HEK293 (cell line): ENCODE measurements around the gene SDHAF4.

Experiments used
- CTCF ChIA-PET: fragments of 350-600 bp; formaldehyde crosslinking; extraction: SDS; loops from one replicate; lab custom pipeline; 2021; ENCODE audit warnings: antibody characterized with exemption; lab: Yijun Ruan, JAX
- POLR2A ChIA-PET: fragments of 300-600 bp; formaldehyde crosslinking; extraction: SDS; loops from one replicate; lab custom pipeline; 2020; ENCODE audit warnings: antibody characterized with exemption, inconsistent platforms; lab: Yijun Ruan, JAX
- H3K27ac ChIP-seq: fragments of 200-500 bp; sonication (Bioruptor generic); 2 replicates; pipeline ENCODE4 v1.5.1; 2014; ENCODE audit warnings: low read depth, low read length, control low read depth, inconsistent platforms; ENCODE audit errors: extremely low read depth
- H3K36me3 ChIP-seq, 2 experiments: fragments of 200-500 bp in 1 of 2; sonication (Bioruptor generic) in 1 of 2; 1 replicate in 1 of 2; 2 replicates in 1 of 2; pipeline ENCODE4 v1.5.1; 2014 to 2017; ENCODE audit warnings: inconsistent platforms in 2 of 2, low read length in 2 of 2; ENCODE audit not compliant: control insufficient read depth in 2 of 2, insufficient read depth in 1 of 2
- H3K4me1 ChIP-seq: fragments of 200-500 bp; sonication (Bioruptor generic); 2 replicates; pipeline ENCODE4 v1.5.1; 2014; ENCODE audit warnings: mild to moderate bottlenecking, low read length, inconsistent platforms; ENCODE audit not compliant: control insufficient read depth, insufficient read depth
- H3K4me3 ChIP-seq: 2 replicates; pipeline ENCODE4 v1.5.1; 2011; ENCODE audit warnings: low read depth, mild to moderate bottlenecking, control low read depth, low read length, moderate library complexity
- H3K9me3 ChIP-seq: fragments of 200-500 bp; sonication (Bioruptor generic); 2 replicates; pipeline ENCODE4 v1.5.1; 2014; ENCODE audit warnings: low read depth, low read length, inconsistent platforms; ENCODE audit not compliant: control insufficient read depth, insufficient read depth
- GLI4 ChIP-seq: fragments of 450-650 bp; formaldehyde crosslinking; IDR thresholded peaks from 2 replicates; pipeline ENCODE4 v1.5.1; 2016; ENCODE audit warnings: missing biosample characterization, missing genetic modification characterization
- GLIS1 ChIP-seq: fragments of 450-650 bp; formaldehyde crosslinking; IDR thresholded peaks from 2 replicates; pipeline ENCODE4 v1.5.1; 2016; ENCODE audit warnings: missing biosample characterization, missing genetic modification characterization
- KLF9 ChIP-seq: fragments of 450-650 bp; formaldehyde crosslinking; IDR thresholded peaks from 2 replicates; pipeline ENCODE4 v1.5.1; 2016; ENCODE audit warnings: missing biosample characterization, missing genetic modification characterization, low read depth
- SP3 ChIP-seq: fragments of 450-650 bp; formaldehyde crosslinking; IDR thresholded peaks from 2 replicates; pipeline ENCODE4 v1.5.1; 2016; ENCODE audit warnings: missing biosample characterization, missing genetic modification characterization
- TRIM28 ChIP-seq: IDR thresholded peaks from 2 replicates; pipeline ENCODE4 v1.6.1; 2011; ENCODE audit warnings: low read length, control low read depth, borderline replicate concordance
- YY1 ChIP-seq: fragments of 450-650 bp; formaldehyde crosslinking; IDR thresholded peaks from 2 replicates; pipeline ENCODE4 v1.5.1; 2018; ENCODE audit warnings: missing biosample characterization, missing genetic modification characterization
- YY2 ChIP-seq: fragments of 450-650 bp; formaldehyde crosslinking; IDR thresholded peaks from 2 replicates; pipeline ENCODE4 v1.5.1; 2016; ENCODE audit warnings: missing biosample characterization, missing genetic modification characterization
- ZEB2 ChIP-seq: fragments of 450-650 bp; formaldehyde crosslinking; IDR thresholded peaks from 2 replicates; pipeline ENCODE4 v1.5.1; 2016; ENCODE audit warnings: missing biosample characterization, missing genetic modification characterization
- ZFP41 ChIP-seq: fragments of 450-650 bp; formaldehyde crosslinking; IDR thresholded peaks from 2 replicates; pipeline ENCODE4 v1.5.1; 2016; ENCODE audit warnings: missing biosample characterization, missing genetic modification characterization, borderline replicate concordance
- ZNF157 ChIP-seq: fragments of 450-650 bp; formaldehyde crosslinking; IDR thresholded peaks from 2 replicates; pipeline ENCODE4 v1.5.1; 2016; ENCODE audit warnings: missing biosample characterization, missing genetic modification characterization
- ZNF223 ChIP-seq: fragments of 450-650 bp; formaldehyde crosslinking; IDR thresholded peaks from 2 replicates; pipeline ENCODE4 v1.5.1; 2016; ENCODE audit warnings: missing biosample characterization, missing genetic modification characterization
- ZNF350 ChIP-seq: fragments of 450-650 bp; formaldehyde crosslinking; IDR thresholded peaks from 2 replicates; pipeline ENCODE4 v1.5.0; 2017; ENCODE audit warnings: missing biosample characterization, mild to moderate bottlenecking, missing genetic modification characterization
- ZNF394 ChIP-seq: fragments of 450-650 bp; formaldehyde crosslinking; IDR thresholded peaks from 2 replicates; pipeline ENCODE4 v1.5.1; 2016; ENCODE audit warnings: missing biosample characterization, missing genetic modification characterization, mild to moderate bottlenecking, moderate library complexity, borderline replicate concordance
- ZNF501 ChIP-seq: fragments of 450-650 bp; formaldehyde crosslinking; IDR thresholded peaks from 2 replicates; pipeline ENCODE4 v1.5.1; 2016; ENCODE audit warnings: missing biosample characterization, missing genetic modification characterization
- ZNF513 ChIP-seq: fragments of 450-650 bp; IDR thresholded peaks from 2 replicates; pipeline ENCODE4 v1.5.1; 2018; ENCODE audit warnings: missing biosample characterization, missing genetic modification characterization
- ZNF518A ChIP-seq: fragments of 450-650 bp; formaldehyde crosslinking; conservative IDR thresholded peaks from 2 replicates; pipeline ENCODE4 v1.5.1; 2016; ENCODE audit warnings: low read depth, missing biosample characterization, missing genetic modification characterization
- ZNF548 ChIP-seq: fragments of 450-650 bp; formaldehyde crosslinking; IDR thresholded peaks from 2 replicates; pipeline ENCODE4 v1.5.1; 2016; ENCODE audit warnings: missing biosample characterization, missing genetic modification characterization
- ZNF660 ChIP-seq: fragments of 450-650 bp; IDR thresholded peaks from 2 replicates; pipeline ENCODE4 v1.5.1; 2018; ENCODE audit warnings: missing biosample characterization, mild to moderate bottlenecking, missing genetic modification characterization
- ZNF664 ChIP-seq: fragments of 450-650 bp; formaldehyde crosslinking; IDR thresholded peaks from 2 replicates; pipeline ENCODE4 v1.5.1; 2016; ENCODE audit warnings: missing biosample characterization, missing genetic modification characterization
- ZNF701 ChIP-seq: fragments of 450-650 bp; formaldehyde crosslinking; IDR thresholded peaks from 2 replicates; pipeline ENCODE4 v1.5.1; 2016; ENCODE audit warnings: missing biosample characterization, missing genetic modification characterization
- ZNF76 ChIP-seq: fragments of 450-650 bp; formaldehyde crosslinking; IDR thresholded peaks from 2 replicates; pipeline ENCODE4; 2016; ENCODE audit warnings: low read depth, missing biosample characterization, missing genetic modification characterization, borderline replicate concordance
- ZNF777 ChIP-seq: fragments of 450-650 bp; formaldehyde crosslinking; IDR thresholded peaks from 2 replicates; pipeline ENCODE4 v1.5.1; 2017; ENCODE audit warnings: missing biosample characterization, missing genetic modification characterization, borderline replicate concordance
- TF ChIP-seq, protein P1 (sequence below): fragments of 450-650 bp; formaldehyde crosslinking; IDR thresholded peaks from 2 replicates; pipeline ENCODE4 v1.5.1; 2016; ENCODE audit warnings: missing biosample characterization, missing genetic modification characterization
- TF ChIP-seq, protein P2 (sequence below): fragments of 450-650 bp; formaldehyde crosslinking; IDR thresholded peaks from 2 replicates; pipeline ENCODE4 v1.5.1; 2016; ENCODE audit warnings: missing biosample characterization, missing genetic modification characterization
- TF ChIP-seq, protein P3 (sequence below): fragments of 450-650 bp; formaldehyde crosslinking; IDR thresholded peaks from 2 replicates; pipeline ENCODE4 v1.5.1; 2016; ENCODE audit warnings: missing biosample characterization, missing genetic modification characterization

The SDHAF4 gene

DNA sequence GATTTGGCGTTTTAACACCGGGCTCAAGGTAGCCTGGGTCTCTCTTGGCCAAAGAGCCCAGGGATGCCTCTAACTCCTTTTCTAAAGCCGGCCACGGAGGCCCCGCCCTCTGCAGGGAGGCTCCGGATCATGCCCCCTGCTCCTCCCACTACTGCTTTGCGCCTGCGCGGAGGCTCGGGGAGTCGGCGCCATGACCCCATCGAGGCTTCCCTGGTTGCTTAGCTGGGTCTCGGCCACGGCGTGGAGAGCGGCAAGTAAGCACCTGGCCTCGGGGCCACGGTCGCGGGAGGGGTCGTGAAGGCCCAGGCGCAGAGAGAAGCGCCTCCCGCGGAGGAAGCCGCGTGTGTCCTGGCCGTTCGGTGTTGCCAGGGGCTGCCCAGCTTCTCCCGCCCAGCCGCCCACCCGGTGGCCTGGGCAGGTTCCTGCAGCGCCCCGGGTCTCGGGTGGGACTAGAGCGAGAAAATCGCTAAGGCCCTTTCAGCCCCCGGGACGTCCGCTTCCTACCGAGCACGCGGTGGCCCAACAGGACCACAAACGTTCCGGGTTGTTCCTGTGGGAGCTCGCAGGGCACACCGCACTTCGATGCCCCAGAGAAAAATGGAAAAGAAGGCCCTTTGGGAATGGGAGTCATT is at the start of gene SDHAF4 (continued):
- no peak; the same call in 1 of the 2 replicates for TF ChIP-seq ZNF518A
- peak; percentile 89 for TF ChIP-seq ZNF501
- TF ChIP-seq ZFP41: no peak
- TF ChIP-seq ZNF223 (tag by site-specific recombination): no peak
- no peak for TF ChIP-seq ZNF350 (tag by site-specific recombination)
- TF ChIP-seq KLF9 (tag by site-specific recombination): peak; percentile 56
- TF ChIP-seq YY2: no peak
- TF ChIP-seq ZNF513 (tag by site-specific recombination): no peak
- TF ChIP-seq ZNF664: no peak
- peak; percentile 40; the same call in 1 of the 2 replicates for TF ChIP-seq ZNF76 (tag by site-specific recombination)
- peak; percentile 82 for TF ChIP-seq SP3 (tag by site-specific recombination)
- no peak for TF ChIP-seq TRIM28
- TF ChIP-seq ZNF548 (tag by site-specific recombination): no peak
- peak; percentile 16; the same call in 1 of the 2 replicates for TF ChIP-seq ZNF660
- peak; percentile 86; the same call in 1 of the 2 replicates for TF ChIP-seq ZNF394 (tag by site-specific recombination)
- TF ChIP-seq ZNF777 (tag by site-specific recombination): no peak
- TF ChIP-seq, protein P1, sequence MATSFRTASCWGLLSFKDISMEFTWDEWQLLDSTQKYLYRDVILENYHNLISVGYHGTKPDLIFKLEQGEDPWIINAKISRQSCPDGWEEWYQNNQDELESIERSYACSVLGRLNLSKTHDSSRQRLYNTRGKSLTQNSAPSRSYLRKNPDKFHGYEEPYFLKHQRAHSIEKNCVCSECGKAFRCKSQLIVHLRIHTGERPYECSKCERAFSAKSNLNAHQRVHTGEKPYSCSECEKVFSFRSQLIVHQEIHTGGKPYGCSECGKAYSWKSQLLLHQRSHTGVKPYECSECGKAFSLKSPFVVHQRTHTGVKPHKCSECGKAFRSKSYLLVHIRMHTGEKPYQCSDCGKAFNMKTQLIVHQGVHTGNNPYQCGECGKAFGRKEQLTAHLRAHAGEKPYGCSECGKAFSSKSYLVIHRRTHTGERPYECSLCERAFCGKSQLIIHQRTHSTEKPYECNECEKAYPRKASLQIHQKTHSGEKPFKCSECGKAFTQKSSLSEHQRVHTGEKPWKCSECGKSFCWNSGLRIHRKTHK (tag by site-specific recombination): no peak
- TF ChIP-seq ZEB2: peak; percentile 70
- no peak for TF ChIP-seq ZNF157
- no peak for TF ChIP-seq ZNF701 (tag by site-specific recombination)
- TF ChIP-seq YY1 (tag by site-specific recombination): peak; percentile 80
- TF ChIP-seq, all 188 proteins: peak for 44

DNA sequence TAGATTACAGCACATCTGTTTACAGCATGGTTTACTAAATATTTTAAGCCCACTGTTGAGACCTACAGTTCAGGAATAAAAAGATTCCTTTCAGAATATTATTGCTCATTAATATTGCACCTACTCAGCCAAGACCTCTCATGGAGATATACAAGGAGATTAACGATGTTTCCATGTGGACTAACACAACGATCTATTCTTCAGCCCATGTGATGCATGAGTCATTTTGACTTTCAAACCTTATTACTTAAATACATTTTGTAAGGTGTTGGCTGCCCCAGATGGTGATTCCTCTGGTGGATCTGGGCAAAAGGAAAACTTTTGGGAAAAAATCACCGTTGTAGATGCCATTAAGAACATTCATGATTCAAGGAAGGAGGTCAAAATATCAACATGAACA is 48.0 kb upstream of the SDHAF4 start:
- CTCF ChIA-PET: interaction anchor here (1.7 kb wide), 1 partner anchor 298 kb away, joined by 5 read pairs; no protein-coding TSS in a partner anchor
- H3K4me3 ChIP-seq: no peak overlapping the region
- no peak overlapping the region for H3K27ac ChIP-seq
- no peaks in the 10 kb centered on the region for H3K4me1 ChIP-seq
- POLR2A ChIA-PET: no interaction called here
- H3K36me3 ChIP-seq: no peaks in the 10 kb centered on the region
- H3K9me3 ChIP-seq: no peaks in the 10 kb centered on the region
- TF ChIP-seq SP3 (tag by site-specific recombination) (no peak), GLI4 (no peak), ZNF223 (tag by site-specific recombination) (no peak), GLIS1 (no peak)
- TF ChIP-seq, protein P2, sequence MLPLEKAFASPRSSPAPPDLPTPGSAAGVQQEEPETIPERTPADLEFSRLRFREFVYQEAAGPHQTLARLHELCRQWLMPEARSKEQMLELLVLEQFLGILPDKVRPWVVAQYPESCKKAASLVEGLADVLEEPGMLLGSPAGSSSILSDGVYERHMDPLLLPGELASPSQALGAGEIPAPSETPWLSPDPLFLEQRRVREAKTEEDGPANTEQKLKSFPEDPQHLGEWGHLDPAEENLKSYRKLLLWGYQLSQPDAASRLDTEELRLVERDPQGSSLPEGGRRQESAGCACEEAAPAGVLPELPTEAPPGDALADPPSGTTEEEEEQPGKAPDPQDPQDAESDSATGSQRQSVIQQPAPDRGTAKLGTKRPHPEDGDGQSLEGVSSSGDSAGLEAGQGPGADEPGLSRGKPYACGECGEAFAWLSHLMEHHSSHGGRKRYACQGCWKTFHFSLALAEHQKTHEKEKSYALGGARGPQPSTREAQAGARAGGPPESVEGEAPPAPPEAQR (tag by site-specific recombination): no peak
- TF ChIP-seq, protein P3, sequence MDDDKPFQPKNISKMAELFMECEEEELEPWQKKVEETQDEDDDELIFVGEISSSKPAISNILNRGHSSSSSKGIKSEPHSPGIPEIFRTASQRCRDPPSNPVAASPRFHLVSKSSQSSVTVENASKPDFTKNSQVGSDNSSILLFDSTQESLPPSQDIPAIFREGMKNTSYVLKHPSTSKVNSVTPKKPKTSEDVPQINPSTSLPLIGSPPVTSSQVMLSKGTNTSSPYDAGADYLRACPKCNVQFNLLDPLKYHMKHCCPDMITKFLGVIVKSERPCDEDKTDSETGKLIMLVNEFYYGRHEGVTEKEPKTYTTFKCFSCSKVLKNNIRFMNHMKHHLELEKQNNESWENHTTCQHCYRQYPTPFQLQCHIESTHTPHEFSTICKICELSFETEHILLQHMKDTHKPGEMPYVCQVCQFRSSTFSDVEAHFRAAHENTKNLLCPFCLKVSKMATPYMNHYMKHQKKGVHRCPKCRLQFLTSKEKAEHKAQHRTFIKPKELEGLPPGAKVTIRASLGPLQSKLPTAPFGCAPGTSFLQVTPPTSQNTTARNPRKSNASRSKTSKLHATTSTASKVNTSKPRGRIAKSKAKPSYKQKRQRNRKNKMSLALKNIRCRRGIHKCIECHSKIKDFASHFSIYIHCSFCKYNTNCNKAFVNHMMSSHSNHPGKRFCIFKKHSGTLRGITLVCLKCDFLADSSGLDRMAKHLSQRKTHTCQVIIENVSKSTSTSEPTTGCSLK: no peak
